Astrocyte (in vitro differentiated cells and primary cell): ENCODE measurements around the gene PLEKHS1. TPM values are rescaled to one million over a fixed set of nuclear protein-coding genes. Genes with fewer than 3 reads are reported as not detected.

Experiments used
- DNase-seq: peaks from one replicate; pipeline ENCODE4 v3.0.0-alpha.2; 2010; ENCODE audit warnings: low read depth
- FAIRE-seq: peaks from 2 replicates; lab custom pipeline; 2011; peaks lifted over from hg19 to GRCh38; lab: Jason Lieb, UNC
- H2AFZ ChIP-seq: 2 replicates; pipeline ENCODE4 v1.6.0; 2012; ENCODE audit warnings: low read depth, low read length, inconsistent platforms
- H3K27ac ChIP-seq: 2 replicates; pipeline ENCODE4 v1.5.1; 2011; ENCODE audit warnings: low read depth, low read length, inconsistent platforms
- H3K27me3 ChIP-seq: 2 replicates; pipeline ENCODE4 v1.6.0; 2011; ENCODE audit warnings: low read length, inconsistent platforms; ENCODE audit not compliant: insufficient read depth
- H3K36me3 ChIP-seq: 2 replicates; pipeline ENCODE4 v1.5.1; 2011; ENCODE audit warnings: low read length, inconsistent platforms; ENCODE audit not compliant: insufficient read depth
- H3K4me1 ChIP-seq: 2 replicates; pipeline ENCODE4 v1.5.1; 2011; ENCODE audit warnings: low read length, inconsistent platforms; ENCODE audit not compliant: insufficient read depth
- H3K4me2 ChIP-seq: 2 replicates; pipeline ENCODE4 v1.6.0; 2012; ENCODE audit warnings: low read length, inconsistent platforms
- H3K4me3 ChIP-seq: 2 replicates; pipeline ENCODE4 v1.5.1; 2011; ENCODE audit warnings: low read depth, mild to moderate bottlenecking, low read length, inconsistent platforms; ENCODE audit not compliant: insufficient read depth
- H3K79me2 ChIP-seq: 2 replicates; pipeline ENCODE4 v1.6.0; 2012; ENCODE audit warnings: mild to moderate bottlenecking, low read length, inconsistent platforms; ENCODE audit not compliant: insufficient read depth
- H3K9ac ChIP-seq: 2 replicates; pipeline ENCODE4 v1.6.0; 2012; ENCODE audit warnings: mild to moderate bottlenecking, low read length, inconsistent platforms
- H3K9me3 ChIP-seq: 2 replicates; pipeline ENCODE4 v1.5.1; 2012; ENCODE audit warnings: low read depth, mild to moderate bottlenecking, low read length, inconsistent platforms; ENCODE audit not compliant: insufficient read depth
- H4K20me1 ChIP-seq: 2 replicates; pipeline ENCODE4 v1.6.0; 2012; ENCODE audit warnings: low read length, inconsistent platforms; ENCODE audit not compliant: insufficient read depth
- H3K27ac Mint-ChIP-seq: one replicate; pipeline ENCODE4 v1.8.0; 2021; ENCODE audit warnings: mild to moderate bottlenecking, mixed read lengths; ENCODE audit not compliant: unreplicated experiment
- H3K27me3 Mint-ChIP-seq: one replicate; pipeline ENCODE4 v1.8.0; 2021; ENCODE audit warnings: low read depth, mixed read lengths; ENCODE audit not compliant: unreplicated experiment
- H3K36me3 Mint-ChIP-seq: one replicate; pipeline ENCODE4 v1.8.0; 2021; ENCODE audit warnings: low read depth, mixed read lengths; ENCODE audit not compliant: unreplicated experiment
- H3K4me1 Mint-ChIP-seq: one replicate; pipeline ENCODE4 v1.8.0; 2021; ENCODE audit warnings: low read depth, mixed read lengths; ENCODE audit not compliant: unreplicated experiment
- H3K4me3 Mint-ChIP-seq: one replicate; pipeline ENCODE4 v1.8.0; 2021; ENCODE audit warnings: mild to moderate bottlenecking, moderate library complexity, mixed read lengths; ENCODE audit not compliant: unreplicated experiment
- H3K9me3 Mint-ChIP-seq: one replicate; pipeline ENCODE4 v1.8.0; 2021; ENCODE audit warnings: mild to moderate bottlenecking, mixed read lengths; ENCODE audit not compliant: unreplicated experiment
- CTCF ChIP-seq: IDR thresholded peaks from 2 replicates; pipeline ENCODE4 v1.5.1; 2011; ENCODE audit warnings: low read depth, mild to moderate bottlenecking, inconsistent platforms, low read length, moderate library complexity; ENCODE audit not compliant: insufficient read depth
- EZH2 ChIP-seq: IDR thresholded peaks from 2 replicates; pipeline ENCODE4 v1.6.1; 2012; ENCODE audit warnings: mild to moderate bottlenecking, low read length, inconsistent platforms; ENCODE audit not compliant: insufficient read depth
- total RNA-seq: library from RNA; stranded (reverse); gene quantifications from 2 replicates; pipeline ENCODE4 v1.2.1, GENCODE V29; 2021

Gene PLEKHS1
- total RNA-seq, 1 donor from 2014 or later: not detected

- FAIRE-seq (no peak), DNase-seq (no peak)
- Histone ChIP-seq H3K4me2 (no peak overlapping the region), H2AFZ (no peak overlapping the region), H4K20me1 (peaks cover 15% of the 10 kb centered on the region), H3K79me2 (no peaks in the 10 kb centered on the region), H3K4me1 (no peaks in the 10 kb centered on the region), H3K9me3 (no peaks in the 10 kb centered on the region), H3K9ac (no peak overlapping the region), H3K27ac (no peak overlapping the region), H3K27me3 (no peaks in the 10 kb centered on the region), H3K36me3 (peaks cover 7% of the 10 kb centered on the region), H3K4me3 (no peak overlapping the region)
- Mint-ChIP-seq H3K27me3 (no peaks in the 10 kb centered on the region), H3K4me3 (no peak overlapping the region), H3K27ac (no peak overlapping the region), H3K9me3 (no peaks in the 10 kb centered on the region), H3K4me1 (no peaks in the 10 kb centered on the region), H3K36me3 (peaks cover 42% of the 10 kb centered on the region)
- no peak for TF ChIP-seq EZH2
- no peak for TF ChIP-seq CTCF
Measured at GRCh38 chr10:113718969-113719822, 32.3 kb upstream of the PLEKHS1 start.

- DNase-seq (no peak), FAIRE-seq (no peak)
- H3K79me2 ChIP-seq: no peaks in the 10 kb centered on the region
- H3K4me1 ChIP-seq: no peaks in the 10 kb centered on the region
- H3K27ac ChIP-seq: no peak overlapping the region
- H3K36me3 ChIP-seq: peaks cover 10% of the 10 kb centered on the region
- H2AFZ ChIP-seq: no peak overlapping the region
- H3K27ac Mint-ChIP-seq: no peak overlapping the region
- no peaks in the 10 kb centered on the region for H3K27me3 ChIP-seq
- no peaks in the 10 kb centered on the region for H3K4me1 Mint-ChIP-seq
- TF ChIP-seq EZH2: no peak
- no peak overlapping the region for H3K4me3 ChIP-seq
- H3K27me3 Mint-ChIP-seq: no peaks in the 10 kb centered on the region
- H3K9me3 Mint-ChIP-seq: no peaks in the 10 kb centered on the region
- no peak overlapping the region for H3K9ac ChIP-seq
- no peak overlapping the region for H3K4me3 Mint-ChIP-seq
- H3K4me2 ChIP-seq: no peak overlapping the region
- peaks cover 8% of the 10 kb centered on the region for H4K20me1 ChIP-seq
- H3K36me3 Mint-ChIP-seq: peaks cover 38% of the 10 kb centered on the region
- H3K9me3 ChIP-seq: no peaks in the 10 kb centered on the region
Measured at GRCh38 chr10:113720386-113720785, 31.1 kb upstream of the PLEKHS1 start.

- Histone ChIP-seq H4K20me1 (no peaks in the 10 kb centered on the region), H3K79me2 (no peaks in the 10 kb centered on the region), H3K27ac (no peak overlapping the region), H3K4me1 (no peaks in the 10 kb centered on the region), H3K9ac (no peak overlapping the region), H3K4me3 (no peak overlapping the region), H3K27me3 (no peaks in the 10 kb centered on the region), H3K9me3 (no peaks in the 10 kb centered on the region), H3K4me2 (no peak overlapping the region), H3K36me3 (peaks cover 4% of the 10 kb centered on the region), H2AFZ (no peak overlapping the region)
- Mint-ChIP-seq H3K9me3 (no peaks in the 10 kb centered on the region), H3K36me3 (peaks cover 26% of the 10 kb centered on the region), H3K4me1 (peaks cover 5% of the 10 kb centered on the region), H3K27me3 (peaks cover 7% of the 10 kb centered on the region), H3K4me3 (no peak overlapping the region), H3K27ac (no peak overlapping the region)
- TF ChIP-seq EZH2 (no peak), CTCF (no peak)
- DNase-seq (no peak), FAIRE-seq (no peak)
Measured at GRCh38 chr10:113732160-113732881, 19.2 kb upstream of the PLEKHS1 start.
